GM12874 (cell line): ENCODE data around the gene HEPACAM.

ENCODE experiments used
- CTCF ChIP-seq: IDR thresholded peaks from 2 replicates; pipeline ENCODE4 v1.5.1; 2011; ENCODE audit warnings: low read depth, mild to moderate bottlenecking, control low read depth, low read length, moderate library complexity; ENCODE audit not compliant: insufficient read depth

HEPACAM gene

GRCh38 chr11:124869856-124870387 lies 65.9 kb downstream of the HEPACAM start:
- no peak for TF ChIP-seq CTCF

- no peak for TF ChIP-seq CTCF
Measured at GRCh38 chr11:124869331-124869730, 66.5 kb downstream of the HEPACAM start.
